ENCODE results near the gene SCN2B. TPM values are rescaled to one million over a fixed set of nuclear protein-coding genes. Genes with fewer than 3 reads are reported as not detected.

SCN2B gene
- total and polyA plus RNA-seq, 2 of the 4 experiments (the other 2 are of a cell fraction) = under 0.01 to 0.05 TPM

DNA sequence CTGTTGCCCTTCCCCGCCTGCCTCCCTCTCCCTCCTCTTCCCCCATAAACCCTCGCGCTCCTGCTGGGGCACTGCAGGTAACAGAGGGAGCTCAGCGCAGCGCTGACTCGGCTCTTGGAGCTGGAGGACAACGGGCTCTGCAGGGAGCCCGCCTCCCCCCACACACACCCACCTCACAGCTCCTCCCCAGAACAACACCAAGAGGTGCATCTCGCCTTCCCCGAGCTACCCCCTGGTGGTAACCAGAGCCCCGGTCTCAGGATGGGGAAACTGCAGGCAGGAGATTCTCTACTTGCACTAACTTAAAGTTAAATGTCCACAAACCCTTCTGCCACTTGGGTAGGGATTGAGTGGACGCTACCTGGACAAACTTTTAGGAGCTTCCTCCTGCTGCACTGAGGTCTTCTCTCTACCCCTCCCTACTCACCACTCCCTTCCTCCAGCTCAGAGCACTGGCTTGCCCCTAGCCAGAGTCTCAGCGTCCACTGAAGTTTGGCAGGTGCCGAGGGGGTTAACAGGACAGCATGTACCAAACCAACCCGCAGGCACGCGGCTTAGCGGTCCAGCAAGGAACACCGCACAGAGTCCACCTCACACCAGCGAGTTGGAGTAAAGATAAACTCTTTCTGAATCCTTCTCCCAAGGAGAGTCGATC, 19.8 kb downstream of the SCN2B start:
- dilution Hi-C loops (cut with HindIII; ENCODE audit: low sequenced_read_pairs, unreplicated experiment) (no loop called here), in situ Hi-C loops (cut with MboI; ENCODE audit: low sequenced_read_pairs) (no loop called here), intact Hi-C loops (cut with micrococcal nuclease) (no loop called here)
- Histone ChIP-seq H3K27ac (ENCODE audit: insufficient read depth, low read length) (no peak overlapping the region), H3K27me3 (ENCODE audit: control insufficient read depth, insufficient read depth, low read length) (peaks cover 86% of the 10 kb centered on the region), H2AK9ac (replicated peaks; ENCODE audit: low read depth, low read length, poor library complexity) (no peak overlapping the region), H3K14ac (replicated peaks; ENCODE audit: low read depth, low read length) (no peak overlapping the region), H2BK5ac (ENCODE audit: low read depth, low read length, poor library complexity, severe bottlenecking) (no peak overlapping the region), H3K9me1 (ENCODE audit: insufficient read depth, low read length) (no peaks in the 10 kb centered on the region), H3K18ac (ENCODE audit: low read depth, low read length) (no peak overlapping the region), H3K9me3 (ENCODE audit: control insufficient read depth, insufficient read depth, low read length) (no peaks in the 10 kb centered on the region), H4K5ac (ENCODE audit: low read depth, low read length) (no peak overlapping the region), H2AFZ (replicated peaks; ENCODE audit: low read length, poor library complexity) (no peak overlapping the region), H3K56ac (ENCODE audit: extremely low read depth, insufficient read depth, low read length) (no peak overlapping the region), H2BK120ac (ENCODE audit: low read depth, low read length) (no peak overlapping the region), H3K4me2 (ENCODE audit: low read depth, low read length) (no peak overlapping the region), H4K20me1 (ENCODE audit: insufficient read depth, low read length) (no peaks in the 10 kb centered on the region), H2BK20ac (ENCODE audit: low read depth, low read length) (no peak overlapping the region), H4K91ac (ENCODE audit: insufficient read depth, low read depth, low read length) (no peak overlapping the region), H3K4ac (ENCODE audit: low read depth, low read length) (no peak overlapping the region), H3K79me1 (ENCODE audit: low read depth in 1 of 2, low read length in 2 of 2) (no peaks in the 10 kb centered on the region), H3K23ac (ENCODE audit: low read depth, low read length) (no peak overlapping the region), H2AK5ac (ENCODE audit: low read depth, low read length) (no peak overlapping the region), H3K4me3 (ENCODE audit: insufficient read depth, low read depth, low read length) (no peak overlapping the region), H4K8ac (ENCODE audit: low read depth in 2 of 2, low read length in 2 of 2) (no peak overlapping the region), H2BK15ac (ENCODE audit: low read depth, low read length) (no peak overlapping the region), H3K9ac (ENCODE audit: low read depth, low read length) (no peak overlapping the region), H3K36me3 (ENCODE audit: control insufficient read depth, insufficient read depth, low read length) (no peaks in the 10 kb centered on the region), H3K4me1 (ENCODE audit: control insufficient read depth, insufficient read depth, low read length) (no peaks in the 10 kb centered on the region; the same call in 1 of the 2 replicates)
- POLR2A ChIA-PET (ENCODE audit: unreplicated experiment) = no interaction called here
- DNase-seq (no peak), ATAC-seq (ENCODE audit: low read depth) (no peak)
- WGBS, 2 experiments (ENCODE audit: extremely low coverage in 2 of 2, insufficient read length in 1 of 2) = 18% methylated on average over 3 of the region's 21 CpGs; no CpG with 5 or more reads in 1 of the 2 experiments
- BruUV-seq (replicated peaks) = no TSS peak
- TF ChIP-seq CTCF (conservative IDR thresholded peaks at IDR 0.05; ENCODE audit: low read depth, low read length) (no peak), BHLHE40 (IDR thresholded peaks at IDR 0.05; ENCODE audit: low read depth, low read length) (no peak), RFX5 (IDR thresholded peaks at IDR 0.05; ENCODE audit: low read depth, low read length) (no peak), MXI1 (IDR thresholded peaks at IDR 0.05; ENCODE audit: borderline replicate concordance, low read depth, low read length) (no peak), RAD21 (IDR thresholded peaks at IDR 0.05; ENCODE audit: low read length) (no peak), POLR2A (IDR thresholded peaks at IDR 0.05; ENCODE audit: low read depth, low read length) (no peak), MAFK (IDR thresholded peaks at IDR 0.05; ENCODE audit: low read depth, low read length) (no peak), SMC3 (IDR thresholded peaks at IDR 0.05; ENCODE audit: low read depth, low read length) (no peak), NFE2L2 (IDR thresholded peaks at IDR 0.05; ENCODE audit: low read depth, low read length) (no peak), MAZ (IDR thresholded peaks at IDR 0.05; ENCODE audit: borderline replicate concordance, low read depth, low read length) (no peak), CHD1 (IDR thresholded peaks at IDR 0.05; ENCODE audit: low read depth, low read length) (no peak), CEBPB (IDR thresholded peaks at IDR 0.05; ENCODE audit: low read depth, low read length) (no peak), ELK1 (IDR thresholded peaks at IDR 0.05; ENCODE audit: borderline replicate concordance, low read depth, low read length) (no peak), RCOR1 (IDR thresholded peaks at IDR 0.05; ENCODE audit: insufficient replicate concordance, low read length) (no peak), FOS (IDR thresholded peaks at IDR 0.05; ENCODE audit: low read depth, low read length) (no peak)
- TF ChIP-seq, protein P1, sequence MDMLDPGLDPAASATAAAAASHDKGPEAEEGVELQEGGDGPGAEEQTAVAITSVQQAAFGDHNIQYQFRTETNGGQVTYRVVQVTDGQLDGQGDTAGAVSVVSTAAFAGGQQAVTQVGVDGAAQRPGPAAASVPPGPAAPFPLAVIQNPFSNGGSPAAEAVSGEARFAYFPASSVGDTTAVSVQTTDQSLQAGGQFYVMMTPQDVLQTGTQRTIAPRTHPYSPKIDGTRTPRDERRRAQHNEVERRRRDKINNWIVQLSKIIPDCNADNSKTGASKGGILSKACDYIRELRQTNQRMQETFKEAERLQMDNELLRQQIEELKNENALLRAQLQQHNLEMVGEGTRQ (IDR thresholded peaks at IDR 0.05; ENCODE audit: low read depth, low read length) = no peak
- CTCF ChIA-PET = no interaction called here

Data from IMR-90 (cell line).